PC-3 (cell line): ENCODE data around the gene PRKAR1A. TPM values are rescaled to one million over a fixed set of nuclear protein-coding genes. Genes with fewer than 3 reads are reported as not detected.
"Not testable (repeated sequence)": the region's sequence is repeated elsewhere in the genome, so short reads cannot be mapped to it uniquely, and the experiment has no call there.

ENCODE experiments used
- ATAC-seq: fragments of 200-7000 bp; cut with Tn5 transposase; 2 replicates; pipeline ENCODE4 v1.9.1; 2020; ENCODE audit warnings: mild to moderate bottlenecking, moderate library complexity
- BruUV-seq: library from RNA; stranded (reverse); fragments of 400-500 nt; replicated peaks from 2 replicates; lab custom pipeline; 2021; lab: Mats Ljungman, UMichigan
- CTCF ChIA-PET: fragments of 300-600 bp; sonication (Branson Sonifier 250); formaldehyde crosslinking; loops from one replicate; lab custom pipeline; 2022; ENCODE audit warnings: antibody characterized with exemption; lab: Charles Lee
- POLR2A ChIA-PET: fragments of 300-600 bp; sonication (Branson Sonifier 250); formaldehyde crosslinking; loops from one replicate; lab custom pipeline; 2022; ENCODE audit warnings: antibody characterized with exemption; ENCODE audit not compliant: unreplicated experiment; lab: Charles Lee
- DNase-seq: peaks from one replicate; pipeline ENCODE4 v3.0.0-alpha.2; 2015
- H2AFZ ChIP-seq: fragments of 300-600 bp; sonication (generic); 2 replicates; pipeline ENCODE4 v1.6.0; 2016; ENCODE audit warnings: antibody characterized with exemption, low read length
- H3F3A ChIP-seq: fragments of 300-600 bp; sonication (generic); one replicate; pipeline ENCODE4 v1.6.0; 2017; ENCODE audit warnings: antibody characterized with exemption, low read length, control low read depth, mild to moderate bottlenecking; ENCODE audit not compliant: unreplicated experiment
- H3K27ac ChIP-seq: fragments of 300-600 bp; sonication (generic); 2 replicates; pipeline ENCODE4 v1.5.1; 2016; ENCODE audit warnings: mild to moderate bottlenecking, low read length
- H3K27me3 ChIP-seq: fragments of 300-600 bp; sonication (generic); 2 replicates; pipeline ENCODE4 v1.6.1; 2016; ENCODE audit warnings: low read length, mixed read lengths
- H3K36me3 ChIP-seq: fragments of 300-600 bp; sonication (generic); 2 replicates; pipeline ENCODE4 v1.6.1; 2016; ENCODE audit warnings: low read depth, mixed run types, low read length, mixed read lengths
- H3K4me1 ChIP-seq: fragments of 300-600 bp; sonication (generic); 2 replicates; pipeline ENCODE4 v1.5.1; 2016; ENCODE audit warnings: low read length; ENCODE audit not compliant: insufficient read depth
- H3K4me2 ChIP-seq: fragments of 300-600 bp; sonication (generic); 2 replicates; pipeline ENCODE4 v1.6.0; 2016; ENCODE audit warnings: low read length
- H3K4me3 ChIP-seq: fragments of 300-600 bp; sonication (generic); 2 replicates; pipeline ENCODE4 v1.5.1; 2016; ENCODE audit warnings: mild to moderate bottlenecking, low read length, mixed read lengths
- H3K79me2 ChIP-seq: fragments of 300-600 bp; sonication (generic); 2 replicates; pipeline ENCODE4 v1.6.1; 2017; ENCODE audit warnings: low read length, mixed read lengths
- H3K9ac ChIP-seq: fragments of 300-600 bp; sonication (generic); 2 replicates; pipeline ENCODE4 v1.6.0; 2016; ENCODE audit warnings: mild to moderate bottlenecking, low read length
- H3K9me2 ChIP-seq: fragments of 300-600 bp; sonication (generic); replicated peaks from 2 replicates; pipeline ENCODE4 v1.6.1; 2016; ENCODE audit warnings: mixed run types, low read length, mixed read lengths
- H3K9me3 ChIP-seq: fragments of 300-600 bp; sonication (generic); 2 replicates; pipeline ENCODE4 v1.6.1; 2016; ENCODE audit warnings: low read length, mixed read lengths
- H4K20me1 ChIP-seq: fragments of 300-600 bp; sonication (generic); 2 replicates; pipeline ENCODE4 v1.6.1; 2016; ENCODE audit warnings: low read length, mixed read lengths
- EZH2 ChIP-seq: fragments of 300-600 bp; sonication (generic); IDR thresholded peaks from one replicate; pipeline ENCODE4 v1.6.1; 2017; ENCODE audit warnings: antibody characterized with exemption, mild to moderate bottlenecking, low read length; ENCODE audit not compliant: unreplicated experiment
- EZH2phosphoT487 ChIP-seq: fragments of 300-600 bp; sonication (generic); IDR thresholded peaks from 2 replicates; pipeline ENCODE4 v1.6.1; 2018; ENCODE audit warnings: mild to moderate bottlenecking, antibody characterized with exemption, low read length, borderline replicate concordance
- intact Hi-C: fragments of 100-400 bp; cut with micrococcal nuclease; formaldehyde crosslinking; loops from 2 replicates; pipeline ENCODE4 v1.9.0; 2023
- total RNA-seq: library from RNA; depleted of rRNA; stranded (reverse); fragments of >200 nt; gene quantifications from 2 replicates; pipeline ENCODE4 v1.2.3, GENCODE V29; 2014
- TF ChIP-seq, protein P1 (sequence below): fragments of 300-600 bp; sonication (generic); conservative IDR thresholded peaks from 2 replicates; pipeline ENCODE4 v1.5.1; 2017; ENCODE audit warnings: antibody characterized with exemption, low read depth, mild to moderate bottlenecking, low read length

The PRKAR1A gene
- total RNA-seq, 1 experiment from 2014 or later: 214 TPM

DNA sequence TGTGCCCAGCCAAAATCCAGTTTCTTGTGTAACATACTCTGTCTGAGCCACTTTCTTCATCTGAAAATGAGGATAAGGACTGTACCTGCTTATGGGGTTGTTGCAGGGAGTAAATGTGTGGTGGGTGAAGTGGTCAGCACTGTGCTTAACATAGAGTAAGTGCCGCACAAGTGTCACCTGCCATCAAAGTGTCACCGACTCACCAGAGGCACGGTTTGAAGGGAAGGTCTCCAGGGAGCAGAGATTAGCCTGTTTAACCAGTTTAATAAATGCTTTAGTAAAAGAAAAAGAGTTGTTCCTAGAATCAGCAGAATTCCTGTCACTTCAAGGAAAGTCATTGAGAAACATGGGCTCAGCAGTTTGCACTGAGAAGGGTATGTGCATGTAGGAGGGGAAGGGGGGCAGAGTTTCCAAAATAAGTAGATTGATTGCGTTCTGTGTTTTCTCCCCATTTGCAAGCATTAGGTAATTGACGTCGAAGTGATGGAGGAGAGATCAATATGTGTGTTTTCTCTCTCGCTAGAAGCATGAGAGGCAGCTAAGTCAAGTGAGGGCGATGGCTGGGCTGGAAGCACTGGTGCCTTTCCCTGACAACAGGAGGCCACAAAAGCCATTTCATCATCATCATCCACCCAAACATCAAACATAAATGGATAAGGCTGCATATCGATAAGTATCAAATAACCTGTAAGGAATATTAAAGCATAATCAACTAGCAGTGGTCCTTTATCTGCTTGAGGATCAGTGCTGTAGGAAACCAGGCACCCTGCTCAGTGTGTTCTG, 69.8 kb downstream of the PRKAR1A start:
- Histone ChIP-seq H3K9me2 (no peaks in the 10 kb centered on the region; the same call in 1 of the 2 replicates), H3K27me3 (no peaks in the 10 kb centered on the region), H3F3A (no peaks in the 10 kb centered on the region), H3K79me2 (no peaks in the 10 kb centered on the region), H3K4me3 (no peak overlapping the region), H3K4me1 (no peaks in the 10 kb centered on the region), H3K9me3 (no peaks in the 10 kb centered on the region), H3K4me2 (no peak overlapping the region), H2AFZ (no peak overlapping the region), H3K9ac (no peak overlapping the region), H3K27ac (no peak overlapping the region), H4K20me1 (no peaks in the 10 kb centered on the region), H3K36me3 (no peaks in the 10 kb centered on the region)
- TF ChIP-seq, protein P1, sequence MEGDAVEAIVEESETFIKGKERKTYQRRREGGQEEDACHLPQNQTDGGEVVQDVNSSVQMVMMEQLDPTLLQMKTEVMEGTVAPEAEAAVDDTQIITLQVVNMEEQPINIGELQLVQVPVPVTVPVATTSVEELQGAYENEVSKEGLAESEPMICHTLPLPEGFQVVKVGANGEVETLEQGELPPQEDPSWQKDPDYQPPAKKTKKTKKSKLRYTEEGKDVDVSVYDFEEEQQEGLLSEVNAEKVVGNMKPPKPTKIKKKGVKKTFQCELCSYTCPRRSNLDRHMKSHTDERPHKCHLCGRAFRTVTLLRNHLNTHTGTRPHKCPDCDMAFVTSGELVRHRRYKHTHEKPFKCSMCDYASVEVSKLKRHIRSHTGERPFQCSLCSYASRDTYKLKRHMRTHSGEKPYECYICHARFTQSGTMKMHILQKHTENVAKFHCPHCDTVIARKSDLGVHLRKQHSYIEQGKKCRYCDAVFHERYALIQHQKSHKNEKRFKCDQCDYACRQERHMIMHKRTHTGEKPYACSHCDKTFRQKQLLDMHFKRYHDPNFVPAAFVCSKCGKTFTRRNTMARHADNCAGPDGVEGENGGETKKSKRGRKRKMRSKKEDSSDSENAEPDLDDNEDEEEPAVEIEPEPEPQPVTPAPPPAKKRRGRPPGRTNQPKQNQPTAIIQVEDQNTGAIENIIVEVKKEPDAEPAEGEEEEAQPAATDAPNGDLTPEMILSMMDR: no peak
- no peak for TF ChIP-seq EZH2
- TF ChIP-seq EZH2phosphoT487: no peak
- intact Hi-C loops: no loop called here
- ATAC-seq (no peak), DNase-seq (no peak)
- CTCF ChIA-PET: no interaction called here
- BruUV-seq: no TSS peak
- POLR2A ChIA-PET: no interaction called here

DNA sequence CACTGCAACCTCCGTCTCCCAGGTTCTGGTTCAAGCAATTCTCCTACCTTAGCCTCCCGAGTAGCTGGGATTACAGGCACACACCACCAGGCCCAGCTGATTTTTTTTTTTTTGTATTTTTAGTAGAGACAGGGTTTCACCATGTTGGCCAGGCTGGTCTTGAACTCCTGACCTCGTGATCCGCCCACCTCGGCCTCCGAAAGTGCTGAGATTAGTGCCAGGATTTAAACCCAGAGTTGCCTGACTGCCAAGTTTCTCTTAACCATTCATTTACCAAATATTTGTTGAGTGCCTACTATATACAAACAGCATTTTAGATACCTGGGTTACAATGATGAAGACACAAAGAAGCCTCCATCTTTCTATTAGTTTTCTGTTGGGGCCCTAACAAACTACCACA, 70.6 kb downstream of the PRKAR1A start:
- H3K9me3 ChIP-seq, H3K27me3 ChIP-seq, CTCF ChIA-PET, H3K9me2 ChIP-seq, H3K36me3 ChIP-seq, BruUV-seq, H3K4me2 ChIP-seq, H3K4me3 ChIP-seq, DNase-seq, H3K27ac ChIP-seq, H3F3A ChIP-seq, POLR2A ChIA-PET, H3K79me2 ChIP-seq, intact Hi-C loops, H2AFZ ChIP-seq, H4K20me1 ChIP-seq, H3K4me1 ChIP-seq, ATAC-seq, H3K9ac ChIP-seq: not testable (repeated sequence)

DNA sequence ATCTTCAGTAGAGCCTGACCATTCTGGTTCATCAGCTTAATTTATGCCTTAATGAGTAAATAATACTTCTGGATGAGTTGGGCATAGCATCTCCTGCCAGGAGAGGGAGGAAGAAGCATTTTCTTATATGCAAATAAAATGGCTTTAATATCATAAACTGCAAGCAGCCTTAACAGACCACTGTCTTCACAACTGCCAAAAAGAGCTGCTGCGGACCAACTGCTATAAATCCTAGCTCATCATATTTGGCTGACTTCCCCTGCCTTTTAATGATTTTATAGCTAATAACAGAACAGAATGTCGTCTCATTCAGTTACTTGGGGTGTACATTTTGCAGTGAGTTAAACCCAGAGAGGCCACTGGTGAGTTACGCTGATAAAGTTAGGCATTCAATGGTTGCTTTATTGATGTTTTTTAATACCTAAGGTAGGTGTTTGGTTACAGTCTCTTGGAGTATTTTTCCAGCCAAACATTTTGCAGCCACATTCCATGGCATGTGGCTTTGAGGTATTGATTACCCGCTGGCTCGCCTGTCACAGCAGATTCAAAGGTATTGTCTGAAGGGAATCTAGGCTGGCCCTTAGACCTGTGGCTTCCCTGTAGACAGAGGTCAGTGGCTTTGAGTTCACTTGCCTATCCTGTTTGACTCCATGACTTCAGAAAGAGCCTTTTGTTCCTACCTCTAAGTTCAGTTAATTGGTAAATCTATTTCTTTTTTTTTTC, 72.5 kb downstream of the PRKAR1A start:
- Histone ChIP-seq H3K36me3 (no peaks in the 10 kb centered on the region), H3K27ac (no peak overlapping the region), H3K9ac (no peak overlapping the region), H3F3A (no peaks in the 10 kb centered on the region), H3K4me3 (no peak overlapping the region), H3K27me3 (no peaks in the 10 kb centered on the region), H4K20me1 (no peaks in the 10 kb centered on the region), H3K4me2 (no peak overlapping the region), H3K9me3 (no peaks in the 10 kb centered on the region), H3K79me2 (no peaks in the 10 kb centered on the region), H2AFZ (no peak overlapping the region), H3K9me2 (no peaks in the 10 kb centered on the region), H3K4me1 (no peaks in the 10 kb centered on the region)
- ChIA-PET CTCF (no interaction called here), POLR2A (interaction anchor here (0.5 kb wide), 1 partner anchor 507 kb away, joined by 3 read pairs; no protein-coding TSS in a partner anchor)
- BruUV-seq: no TSS peak
- TF ChIP-seq EZH2 (no peak), EZH2phosphoT487 (no peak)
- TF ChIP-seq, protein P1: no peak
- peak; percentile 23; the same call in 1 of the 2 replicates for ATAC-seq
- no peak for DNase-seq
- intact Hi-C loops: no loop called here
